Amygdala (tissue), 56 donors: ENCODE results near the gene C17orf113.
"Not testable (repeated sequence)": the region's sequence is repeated elsewhere in the genome, so short reads cannot be mapped to it uniquely, and the experiment has no call there.

Experiments
- DNase-seq, 56 donors: peaks; one replicate each; lab custom pipeline; 2025; lab: John Stamatoyannopoulos, UW

C17orf113 gene

GRCh38 chr17:42045719-42046118 is 4.7 kb downstream of the C17orf113 start:
- DNase-seq = no peak

- no peak for DNase-seq
Measured at GRCh38 chr17:42042598-42043319, 7.6 kb downstream of the C17orf113 start.

- no peak for DNase-seq
Measured at GRCh38 chr17:42041619-42042018, 8.8 kb downstream of the C17orf113 start.

GRCh38 chr17:42040818-42041217 is 9.6 kb downstream of the C17orf113 start:
- no peak for DNase-seq

GRCh38 chr17:42039794-42040763 is 10.3 kb downstream of the C17orf113 start:
- DNase-seq = peak in 1 of 56 donors; percentile 6

GRCh38 chr17:42038221-42038973 is 12.0 kb downstream of the C17orf113 start:
- DNase-seq = no peak

- no peak for DNase-seq
Measured at GRCh38 chr17:42034059-42034458, 16.3 kb downstream of the C17orf113 start.

GRCh38 chr17:42031584-42031983 is 18.8 kb downstream of the C17orf113 start:
- DNase-seq = no peak

GRCh38 chr17:42028791-42029127 is 21.6 kb downstream of the C17orf113 start:
- no peak for DNase-seq

GRCh38 chr17:42027961-42028790 is 22.2 kb downstream of the C17orf113 start:
- DNase-seq = no peak

- no peak for DNase-seq
Measured at GRCh38 chr17:42027590-42027889, 22.9 kb downstream of the C17orf113 start.

- DNase-seq = no peak
Measured at GRCh38 chr17:42026857-42027589, 23.4 kb downstream of the C17orf113 start.

GRCh38 chr17:42025936-42026335 is 24.5 kb downstream of the C17orf113 start:
- no peak for DNase-seq

GRCh38 chr17:42025191-42025579 is 25.2 kb downstream of the C17orf113 start:
- DNase-seq = no peak

- peak in 10 of 56 donors; percentile 6 to 24 (median 10) for DNase-seq
Measured at GRCh38 chr17:42023524-42024349, 26.7 kb downstream of the C17orf113 start.

- not testable (repeated sequence) for DNase-seq
Measured at GRCh38 chr17:42020845-42021244, 29.6 kb downstream of the C17orf113 start.

GRCh38 chr17:42019509-42020404 is 30.6 kb downstream of the C17orf113 start, which contains the start of gene NKIRAS2:
Gene NKIRAS2, plus strand, starts transcription at chr17:42020090. Its CDS starts 1,488 bp downstream, at chr17:42021578.
- DNase-seq = peak in 55 of 56 donors; percentile 45 to 93 (median 84)
